CD4-positive, alpha-beta memory T cell (primary cell): Measurements from ENCODE around the gene ATAD3A. TPM values are rescaled to one million over a fixed set of nuclear protein-coding genes. Genes with fewer than 3 reads are reported as not detected.
A peak's percentile ranks its signal among the peaks of the same experiment; 100 is the strongest.
"Not testable (repeated sequence)": the region's sequence is repeated elsewhere in the genome, so short reads cannot be mapped to it uniquely, and the experiment has no call there.

Experiments
- CTCF ChIA-PET: fragments of 350-600 bp; sonication (Branson Sonifier 250); formaldehyde crosslinking; loops from one replicate; lab custom pipeline; 2021; ENCODE audit warnings: inconsistent platforms; ENCODE audit not compliant: partially characterized antibody; lab: Charles Lee
- POLR2A ChIA-PET: fragments of 350-600 bp; sonication (Branson Sonifier 250); formaldehyde crosslinking; loops from one replicate; lab custom pipeline; 2021; ENCODE audit not compliant: partially characterized antibody; lab: Charles Lee
- DNase-seq, 5 donors: peaks; one replicate each; pipeline versions ENCODE4 v3.0.0 to v3.0.0-alpha.2; 2020 to 2022; ENCODE audit warnings: mixed read lengths in 1 of 5
- H3K27ac ChIP-seq: one replicate; pipeline ENCODE4 v1.7.0; 2013; ENCODE audit warnings: low read depth, low read length
- H3K27me3 ChIP-seq: 2 replicates; pipeline ENCODE4 v1.7.0; 2013; ENCODE audit warnings: mild to moderate bottlenecking, low read length, moderate library complexity; ENCODE audit not compliant: insufficient read depth
- H3K36me3 ChIP-seq: 2 replicates; pipeline ENCODE4 v1.7.0; 2013; ENCODE audit warnings: mild to moderate bottlenecking, low read length, moderate library complexity; ENCODE audit not compliant: insufficient read depth
- H3K4me1 ChIP-seq: 2 replicates; pipeline ENCODE4 v1.7.0; 2013; ENCODE audit warnings: mild to moderate bottlenecking, low read length, moderate library complexity; ENCODE audit not compliant: insufficient read depth
- H3K4me3 ChIP-seq, 2 donors: one replicate each; pipeline ENCODE4 v1.7.0; 2013; ENCODE audit warnings: low read length in 2 of 2, mild to moderate bottlenecking in 1 of 2
- H3K9me3 ChIP-seq, 2 donors: one replicate each; pipeline ENCODE4 v1.7.0; 2013; ENCODE audit warnings: low read length in 2 of 2, control low read depth in 1 of 2; ENCODE audit not compliant: control insufficient read depth in 1 of 2
- H3K27ac Mint-ChIP-seq, 7 donors: one replicate each; pipeline ENCODE4 v1.8.0; 2020 to 2021; ENCODE audit warnings: mixed read lengths in 7 of 7, mild to moderate bottlenecking in 6 of 7, inconsistent platforms in 3 of 7, moderate library complexity in 3 of 7
- H3K27me3 Mint-ChIP-seq, 2 donors: one replicate each; pipeline ENCODE4 v1.8.0; 2020 to 2021; ENCODE audit warnings: mixed read lengths in 2 of 2
- H3K36me3 Mint-ChIP-seq, 2 donors: one replicate each; pipeline ENCODE4 v1.8.0; 2020 to 2021; ENCODE audit warnings: mixed read lengths in 2 of 2, inconsistent platforms in 1 of 2, mild to moderate bottlenecking in 1 of 2
- H3K4me1 Mint-ChIP-seq, 4 donors: one replicate each; pipeline ENCODE4 v1.8.0; 2020 to 2021; ENCODE audit warnings: mixed read lengths in 4 of 4, mild to moderate bottlenecking in 1 of 4
- H3K4me3 Mint-ChIP-seq, 8 donors: one replicate each; pipeline ENCODE4 v1.8.0; 2020 to 2021; ENCODE audit warnings: mixed read lengths in 8 of 8, mild to moderate bottlenecking in 7 of 8, moderate library complexity in 6 of 8, inconsistent platforms in 3 of 8
- H3K9me3 Mint-ChIP-seq, 8 donors: one replicate each; pipeline ENCODE4 v1.8.0; 2020 to 2021; ENCODE audit warnings: mixed read lengths in 8 of 8, mild to moderate bottlenecking in 5 of 8, inconsistent platforms in 3 of 8, moderate library complexity in 1 of 8
- intact Hi-C: fragments of 100-400 bp; cut with micrococcal nuclease; formaldehyde crosslinking; loops from one replicate; pipeline ENCODE4 v1.15.1; 2023
- polyA plus RNA-seq, 2 donors: library from polyadenylated mRNA; unstranded; fragments of 300-500 nt; fragmentation: Illumina TruSeq; gene quantifications; one replicate each; pipeline ENCODE4 v1.2.3, GENCODE V29; 2021
- total RNA-seq, 2 experiments: library from RNA; stranded (reverse); gene quantifications; one replicate each; pipeline ENCODE4 v1.2.3, GENCODE V29; 2021

ATAD3A gene
- total and polyA plus RNA-seq, 4 experiments from 2014 or later: 9.5 to 24.7 (median 17.6) TPM

- no peaks in the 10 kb centered on the region for H3K27me3 Mint-ChIP-seq
- peaks cover 11 to 17% of the 10 kb centered on the region in 2 donors for H3K36me3 Mint-ChIP-seq
- H3K4me3 Mint-ChIP-seq: peak overlapping the region in 1 of 8 donors; percentile 51
- ChIA-PET CTCF (no interaction called here), POLR2A (no interaction called here)
- Histone ChIP-seq H3K27ac (no peak overlapping the region), H3K36me3 (peaks cover 8% of the 10 kb centered on the region), H3K27me3 (no peaks in the 10 kb centered on the region), H3K4me1 (no peaks in the 10 kb centered on the region), H3K9me3 (no peaks in the 10 kb centered on the region), H3K4me3 (no peak overlapping the region)
- intact Hi-C loops: no loop called here
- no peaks in the 10 kb centered on the region for H3K9me3 Mint-ChIP-seq
- no peak for DNase-seq
- H3K4me1 Mint-ChIP-seq: peaks cover 0 to 12% (median 4%) of the 10 kb centered on the region in 4 donors
- H3K27ac Mint-ChIP-seq: peak overlapping the region in 1 of 7 donors; percentile 48
Measured at GRCh38 chr1:1517973-1518620, 6.1 kb downstream of the ATAD3A start.

GRCh38 chr1:1518621-1519007 is 6.7 kb downstream of the ATAD3A start:
- H3K27me3 Mint-ChIP-seq, H3K9me3 Mint-ChIP-seq, H3K27me3 ChIP-seq, DNase-seq, H3K27ac ChIP-seq, H3K4me3 Mint-ChIP-seq, H3K4me3 ChIP-seq, intact Hi-C loops, POLR2A ChIA-PET, H3K4me1 ChIP-seq, H3K9me3 ChIP-seq, CTCF ChIA-PET, H3K36me3 ChIP-seq: not testable (repeated sequence)
- H3K36me3 Mint-ChIP-seq: peaks cover 11 to 17% of the 10 kb centered on the region in 2 donors
- peak overlapping the region in 2 of 7 donors; percentile 17 to 48 for H3K27ac Mint-ChIP-seq
- peaks cover 0 to 11% (median 4%) of the 10 kb centered on the region in 4 donors for H3K4me1 Mint-ChIP-seq

GRCh38 chr1:1519805-1520505 is 8.0 kb downstream of the ATAD3A start:
- POLR2A ChIA-PET, H3K9me3 ChIP-seq, H3K27ac ChIP-seq, H3K36me3 ChIP-seq, H3K4me3 ChIP-seq, H3K27me3 ChIP-seq, H3K4me1 ChIP-seq, H3K4me1 Mint-ChIP-seq, CTCF ChIA-PET, DNase-seq, H3K27me3 Mint-ChIP-seq, H3K4me3 Mint-ChIP-seq, H3K9me3 Mint-ChIP-seq, intact Hi-C loops, H3K27ac Mint-ChIP-seq: not testable (repeated sequence)
- peaks cover 11 to 18% of the 10 kb centered on the region in 2 donors for H3K36me3 Mint-ChIP-seq

GRCh38 chr1:1521331-1521730 is 9.4 kb downstream of the ATAD3A start:
- Mint-ChIP-seq H3K4me3 (no peak overlapping the region), H3K9me3 (no peaks in the 10 kb centered on the region), H3K4me1 (peaks cover 0 to 4% (median 0%) of the 10 kb centered on the region in 4 donors), H3K27me3 (no peaks in the 10 kb centered on the region), H3K36me3 (peaks cover 11 to 18% of the 10 kb centered on the region in 2 donors), H3K27ac (no peak overlapping the region)
- peaks cover 8% of the 10 kb centered on the region for H3K36me3 ChIP-seq
- H3K9me3 ChIP-seq: no peaks in the 10 kb centered on the region
- DNase-seq: no peak
- CTCF ChIA-PET: no interaction called here
- H3K27ac ChIP-seq: no peak overlapping the region
- H3K27me3 ChIP-seq: no peaks in the 10 kb centered on the region
- intact Hi-C loops: no loop called here
- H3K4me1 ChIP-seq: no peaks in the 10 kb centered on the region
- POLR2A ChIA-PET: interaction anchor here (0.6 kb wide), 1 partner anchor 52 kb away, joined by 3 read pairs; no protein-coding TSS in a partner anchor
- H3K4me3 ChIP-seq: no peak overlapping the region

GRCh38 chr1:1522536-1522935 is 10.6 kb downstream of the ATAD3A start:
- POLR2A ChIA-PET, H3K36me3 ChIP-seq, H3K4me3 Mint-ChIP-seq, H3K27ac ChIP-seq, H3K9me3 ChIP-seq, H3K4me1 ChIP-seq, H3K4me1 Mint-ChIP-seq, H3K27me3 Mint-ChIP-seq, H3K27me3 ChIP-seq, H3K4me3 ChIP-seq, H3K9me3 Mint-ChIP-seq, H3K27ac Mint-ChIP-seq, CTCF ChIA-PET, DNase-seq, intact Hi-C loops: not testable (repeated sequence)
- H3K36me3 Mint-ChIP-seq: peaks cover 11 to 20% of the 10 kb centered on the region in 2 donors

- H3K36me3 ChIP-seq, H3K27me3 Mint-ChIP-seq, H3K4me1 Mint-ChIP-seq, CTCF ChIA-PET, DNase-seq, H3K27ac Mint-ChIP-seq, H3K27ac ChIP-seq, H3K9me3 ChIP-seq, H3K9me3 Mint-ChIP-seq, H3K4me1 ChIP-seq, H3K4me3 Mint-ChIP-seq, intact Hi-C loops, POLR2A ChIA-PET, H3K27me3 ChIP-seq, H3K4me3 ChIP-seq: not testable (repeated sequence)
- peaks cover 5 to 17% of the 10 kb centered on the region in 2 donors for H3K36me3 Mint-ChIP-seq
Measured at GRCh38 chr1:1523226-1523625, 11.3 kb downstream of the ATAD3A start.

- DNase-seq, H3K4me3 Mint-ChIP-seq, H3K27ac Mint-ChIP-seq, H3K36me3 ChIP-seq, H3K4me1 ChIP-seq, H3K27me3 Mint-ChIP-seq, intact Hi-C loops, POLR2A ChIA-PET, H3K27me3 ChIP-seq, H3K27ac ChIP-seq, CTCF ChIA-PET, H3K4me1 Mint-ChIP-seq, H3K9me3 ChIP-seq, H3K9me3 Mint-ChIP-seq, H3K4me3 ChIP-seq: not testable (repeated sequence)
- peaks cover 1 to 15% of the 10 kb centered on the region in 2 donors for H3K36me3 Mint-ChIP-seq
Measured at GRCh38 chr1:1523651-1524050, 11.7 kb downstream of the ATAD3A start.
